ENCODE measurements around the gene FYN. TPM values are rescaled to one million over a fixed set of nuclear protein-coding genes. Genes with fewer than 3 reads are reported as not detected.

Gene FYN
- total RNA-seq, 2 donors from 2014 or later, result 287 to 304 TPM

- H3K36me3 Mint-ChIP-seq, result peaks cover 0 to 37% of the 10 kb centered on the region in 2 donors
Measured at GRCh38 chr6:111666847-111667246, 206.4 kb downstream of the FYN start.

DNA sequence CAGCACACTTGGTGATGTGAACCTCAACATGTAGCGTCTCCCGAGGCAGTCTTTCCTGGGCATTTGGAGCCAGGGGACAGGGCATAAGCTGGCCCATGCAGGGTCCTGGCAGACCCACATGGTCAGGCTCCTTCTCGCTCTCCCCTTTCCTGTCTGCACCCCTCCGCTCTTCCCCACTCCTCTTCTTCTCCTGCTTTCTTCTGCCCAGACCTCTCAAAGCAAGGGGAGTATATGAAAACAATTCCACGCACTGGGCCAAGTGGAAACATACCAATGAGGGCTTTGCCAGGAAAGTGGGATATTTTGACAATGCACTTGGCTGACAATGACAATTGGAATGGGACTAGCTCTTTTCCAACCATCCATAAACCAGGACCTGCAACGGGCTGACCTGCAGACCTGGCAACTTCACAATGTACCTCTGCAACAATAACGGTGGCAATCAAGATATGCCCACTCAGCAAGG, 208.7 kb downstream of the FYN start:
- no peak for ATAC-seq
- Mint-ChIP-seq H3K27ac (peak overlapping the region; percentile 56 to 79), H3K9me3 (no peaks in the 10 kb centered on the region), H3K36me3 (peaks cover 0 to 37% of the 10 kb centered on the region in 2 donors)
- DNase-seq (ENCODE audit: low spot score in 2 of 2), result no peak

More at GRCh38 chr6:111666847-111667246, 206.4 kb downstream of the FYN start:
- DNase-seq (ENCODE audit: low spot score in 2 of 2) (no peak), ATAC-seq (no peak)
- no peaks in the 10 kb centered on the region for H3K9me3 Mint-ChIP-seq
- peak overlapping the region; percentile 80 to 94 for H3K27ac Mint-ChIP-seq

DNA sequence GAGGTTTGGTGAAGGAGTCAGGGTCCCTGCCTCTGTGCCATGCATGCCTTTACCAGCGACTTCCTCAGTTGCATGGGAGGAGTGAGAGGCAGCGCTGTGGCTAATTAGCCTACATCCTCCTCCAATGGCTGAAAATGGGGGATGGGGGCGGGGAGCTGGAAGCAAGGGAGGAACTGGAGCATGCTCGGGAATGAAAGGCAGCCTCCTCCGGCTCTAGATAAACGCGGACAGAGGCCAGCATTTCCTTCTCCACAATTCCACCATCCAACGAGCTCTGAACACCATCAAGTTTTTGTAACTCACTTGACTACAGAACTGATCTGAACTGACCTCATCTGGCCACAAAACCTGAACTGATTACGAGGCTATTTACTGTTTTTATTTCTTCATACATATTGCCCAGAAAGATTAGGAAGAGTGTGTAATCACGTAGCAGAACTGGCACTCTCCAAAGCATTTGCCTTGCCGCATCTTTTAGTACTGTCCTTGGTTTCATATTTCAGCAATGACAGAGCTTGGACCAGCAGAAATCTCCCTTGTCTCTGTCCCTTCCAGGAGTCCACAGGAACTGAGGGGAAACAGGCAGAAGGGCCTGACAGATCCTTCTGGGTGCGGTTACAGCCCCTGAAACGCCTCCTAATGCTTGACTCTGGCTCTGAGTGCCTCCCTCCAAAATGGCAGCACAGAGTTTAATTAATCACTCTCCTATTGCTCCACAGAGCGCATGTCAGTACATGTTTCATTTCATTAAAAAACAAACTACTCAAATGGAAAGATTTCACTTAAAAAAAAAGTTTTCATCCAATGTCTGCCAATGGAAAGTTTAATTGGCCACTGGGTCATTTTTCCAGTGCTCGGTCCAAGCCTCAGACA, 209.3 kb downstream of the FYN start:
- DNase-seq (ENCODE audit: low spot score in 2 of 2) (no peak), ATAC-seq (peak in 1 of 2 donors; percentile 14)
- Mint-ChIP-seq H3K27ac (peak overlapping the region; percentile 56 to 79), H3K9me3 (no peaks in the 10 kb centered on the region), H3K36me3 (peaks cover 0 to 37% of the 10 kb centered on the region in 2 donors)

DNA sequence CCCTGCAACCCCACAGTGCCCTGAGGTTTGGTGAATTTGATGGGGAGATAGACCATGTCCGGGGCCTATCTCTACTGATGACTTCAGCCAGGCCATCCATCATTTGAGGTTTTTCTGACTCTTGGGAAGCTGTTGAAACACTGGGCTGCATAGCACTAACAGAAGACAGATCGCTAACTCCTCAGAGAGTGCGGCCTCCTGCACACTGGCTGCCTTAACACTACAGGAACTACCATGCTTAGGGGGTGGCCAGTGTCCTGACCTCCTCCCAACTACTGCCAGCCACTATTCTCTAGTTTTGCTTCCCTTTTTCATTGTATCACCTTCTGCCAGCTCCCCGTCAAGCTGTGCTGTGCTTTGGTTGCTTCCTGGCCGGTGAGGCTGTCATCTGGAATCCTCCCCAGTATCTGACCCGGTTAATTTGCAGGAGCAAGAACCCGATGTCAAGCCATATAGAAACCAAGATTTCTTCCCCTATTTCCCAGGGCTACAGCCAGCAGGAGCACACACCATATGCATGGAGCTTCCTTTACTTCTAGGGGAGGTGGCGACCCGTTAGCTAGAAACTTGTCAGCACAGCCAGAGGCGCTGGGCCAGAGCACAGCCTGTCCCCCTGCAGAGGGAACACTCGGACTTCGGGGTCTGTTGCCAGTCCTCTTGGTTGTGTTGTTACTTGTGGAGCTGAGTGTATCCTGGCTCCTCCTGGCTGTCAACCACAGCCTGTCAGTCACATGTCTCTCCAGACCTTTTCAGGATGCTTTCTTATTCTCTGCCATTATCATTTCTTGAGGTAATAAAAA, 210.3 kb downstream of the FYN start:
- ATAC-seq, result peak; percentile 19
- no peak for DNase-seq (ENCODE audit: low spot score in 2 of 2)
- H3K9me3 Mint-ChIP-seq, result no peaks in the 10 kb centered on the region
- peaks cover 0 to 30% of the 10 kb centered on the region in 2 donors for H3K36me3 Mint-ChIP-seq
- peak overlapping the region; percentile 56 to 79 for H3K27ac Mint-ChIP-seq

- Mint-ChIP-seq H3K36me3 (peaks cover 0 to 24% of the 10 kb centered on the region in 2 donors), H3K27ac (peak overlapping the region; percentile 51 to 79), H3K9me3 (no peaks in the 10 kb centered on the region)
- DNase-seq (ENCODE audit: low spot score in 2 of 2), result no peak
- no peak for ATAC-seq
Measured at GRCh38 chr6:111662072-111662793, 211.0 kb downstream of the FYN start.

GRCh38 chr6:111661541-111662061, 211.7 kb downstream of the FYN start:
- Mint-ChIP-seq H3K36me3 (peaks cover 0 to 18% of the 10 kb centered on the region in 2 donors), H3K27ac (peak overlapping the region; percentile 51 to 79), H3K9me3 (no peaks in the 10 kb centered on the region)
- DNase-seq (ENCODE audit: low spot score in 2 of 2) (no peak), ATAC-seq (no peak)

- no peak for ATAC-seq
- peak overlapping the region in 1 of 2 donors; percentile 76 for H3K27ac Mint-ChIP-seq
- peaks cover 0 to 18% of the 10 kb centered on the region in 2 donors for H3K36me3 Mint-ChIP-seq
- DNase-seq (ENCODE audit: low spot score in 2 of 2), result no peak
- no peaks in the 10 kb centered on the region for H3K9me3 Mint-ChIP-seq
Measured at GRCh38 chr6:111660531-111660930, 212.7 kb downstream of the FYN start.

GRCh38 chr6:111658462-111659154, 214.6 kb downstream of the FYN start:
- Mint-ChIP-seq H3K9me3 (no peaks in the 10 kb centered on the region), H3K27ac (no peak overlapping the region), H3K36me3 (peaks cover 0 to 5% of the 10 kb centered on the region in 2 donors)
- ATAC-seq, result no peak
- no peak for DNase-seq (ENCODE audit: low spot score in 2 of 2)

GRCh38 chr6:111657146-111657545, 216.1 kb downstream of the FYN start:
- H3K9me3 Mint-ChIP-seq, result no peaks in the 10 kb centered on the region
- DNase-seq (ENCODE audit: low spot score in 2 of 2) (no peak), ATAC-seq (no peak)
- peak overlapping the region in 1 of 2 donors; percentile 6 for H3K27ac Mint-ChIP-seq
- peaks cover 0 to 2% of the 10 kb centered on the region in 2 donors for H3K36me3 Mint-ChIP-seq

DNA sequence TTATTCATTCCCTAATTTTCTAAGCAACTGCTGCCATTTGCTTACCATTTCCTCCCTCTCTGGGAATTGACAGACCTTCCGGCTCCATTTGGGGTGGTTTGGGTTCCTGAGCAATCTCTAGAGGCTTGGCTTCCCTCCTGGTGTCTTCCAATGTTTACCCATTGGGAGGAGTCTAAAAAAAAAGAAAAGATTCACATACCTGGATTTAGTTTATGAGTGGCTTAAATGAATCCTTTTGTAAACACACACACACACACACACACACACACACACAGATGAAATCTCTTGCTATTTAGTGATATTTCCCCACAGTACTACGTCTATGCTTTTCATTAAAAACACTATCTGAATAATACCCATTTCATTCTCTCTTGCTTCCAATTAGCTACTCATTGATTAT, 219.3 kb downstream of the FYN start:
- H3K27ac Mint-ChIP-seq, result no peak overlapping the region
- H3K36me3 Mint-ChIP-seq, result peaks cover 0 to 5% of the 10 kb centered on the region in 2 donors
- no peak for ATAC-seq

DNA sequence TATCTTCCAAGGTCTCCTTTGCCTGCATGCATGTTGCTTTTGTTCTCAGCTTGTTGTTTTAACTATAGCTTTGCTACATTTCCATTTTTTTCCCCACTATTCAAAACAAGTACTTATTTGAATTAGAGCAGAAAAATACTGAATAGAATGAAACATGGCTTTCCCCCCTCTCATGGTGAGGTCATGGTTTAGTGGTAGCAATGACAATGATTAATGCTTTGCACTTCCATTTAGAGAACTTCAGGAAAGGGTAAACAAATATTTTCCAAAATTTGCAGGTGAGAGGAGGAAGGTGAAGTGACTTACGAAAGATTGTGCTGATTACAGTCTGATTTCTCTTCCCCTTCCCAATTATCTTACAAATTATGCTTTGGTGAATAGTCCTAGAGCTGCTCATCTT, 219.8 kb downstream of the FYN start:
- DNase-seq (ENCODE audit: low spot score in 2 of 2), result no peak
- H3K9me3 Mint-ChIP-seq, result no peaks in the 10 kb centered on the region
- peaks cover 0 to 5% of the 10 kb centered on the region in 2 donors for H3K36me3 Mint-ChIP-seq
- no peak overlapping the region for H3K27ac Mint-ChIP-seq
- ATAC-seq, result no peak

More for the DNA sequence above, 219.3 kb downstream of the FYN start:
- H3K9me3 Mint-ChIP-seq, result no peaks in the 10 kb centered on the region
- DNase-seq (ENCODE audit: low spot score in 2 of 2), result no peak

GRCh38 chr6:111652156-111652555, 221.1 kb downstream of the FYN start:
- ATAC-seq, result no peak
- peaks cover 0 to 5% of the 10 kb centered on the region in 2 donors for H3K36me3 Mint-ChIP-seq

DNA sequence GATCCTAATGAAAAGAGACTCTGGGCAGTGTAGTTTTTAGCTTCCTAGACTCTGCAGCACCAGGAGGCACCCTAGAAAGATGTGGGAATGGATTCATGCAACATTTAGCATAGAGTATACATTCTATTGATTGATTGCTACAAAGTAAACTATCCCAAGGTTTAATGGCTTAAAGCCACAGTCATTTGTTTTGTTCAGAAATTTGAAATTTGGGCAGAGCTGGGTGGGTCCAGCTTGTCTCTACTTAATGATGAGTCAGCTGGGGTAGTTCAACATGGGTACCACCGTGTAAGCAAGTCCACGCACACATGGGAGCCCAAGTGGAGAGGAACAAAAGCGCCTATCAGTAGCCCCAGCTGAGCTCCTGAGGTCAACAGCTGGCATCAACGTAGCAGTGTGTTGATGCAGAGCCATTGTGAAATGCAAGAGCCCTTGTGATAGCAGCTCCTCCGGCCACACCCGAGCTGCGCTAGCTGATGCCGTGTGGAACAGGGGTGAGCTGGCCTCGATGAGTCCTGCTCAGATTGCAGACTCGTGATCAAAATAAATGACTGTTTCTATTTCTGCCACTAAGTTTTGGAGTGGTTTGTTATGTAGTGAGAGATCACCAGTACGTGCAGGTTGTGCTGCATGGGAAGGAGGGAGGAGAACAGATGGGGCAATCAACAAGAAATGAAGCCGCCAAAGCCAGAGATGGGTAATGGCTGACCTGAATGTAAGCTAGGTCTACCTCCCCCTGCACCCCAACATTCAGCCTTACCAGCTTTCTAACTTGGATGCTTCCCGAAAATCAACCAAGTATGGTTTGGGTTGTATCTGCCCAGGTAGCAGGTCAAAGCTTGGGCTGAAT, 221.8 kb downstream of the FYN start:
- H3K27ac Mint-ChIP-seq, result no peak overlapping the region
- no peaks in the 10 kb centered on the region for H3K9me3 Mint-ChIP-seq
- DNase-seq (ENCODE audit: low spot score in 2 of 2), result no peak
- H3K36me3 Mint-ChIP-seq, result peaks cover 0 to 5% of the 10 kb centered on the region in 2 donors
- ATAC-seq, result no peak

More at GRCh38 chr6:111652156-111652555, 221.1 kb downstream of the FYN start:
- Mint-ChIP-seq H3K9me3 (no peaks in the 10 kb centered on the region), H3K27ac (no peak overlapping the region)
- DNase-seq (ENCODE audit: low spot score in 2 of 2), result no peak

- H3K27ac Mint-ChIP-seq, result no peak overlapping the region
- peaks cover 0 to 5% of the 10 kb centered on the region in 2 donors for H3K36me3 Mint-ChIP-seq
- no peaks in the 10 kb centered on the region for H3K9me3 Mint-ChIP-seq
- ATAC-seq (no peak), DNase-seq (ENCODE audit: low spot score in 2 of 2) (no peak)
Measured at GRCh38 chr6:111650049-111650448, 223.2 kb downstream of the FYN start.

- no peaks in the 10 kb centered on the region for H3K9me3 Mint-ChIP-seq
- ATAC-seq, result no peak
Measured at GRCh38 chr6:111648100-111648499, 225.2 kb downstream of the FYN start.

More at GRCh38 chr6:111648100-111648499, 225.2 kb downstream of the FYN start:
- Mint-ChIP-seq H3K36me3 (peaks cover 0 to 5% of the 10 kb centered on the region in 2 donors), H3K27ac (peak overlapping the region in 1 of 2 donors; percentile 84)
- no peak for DNase-seq (ENCODE audit: low spot score in 2 of 2)

Data from activated naive CD4-positive, alpha-beta T cell treated with anti-CD3 and anti-CD28 coated beads, Interleukin-2, amount 50 U/mL, for 72 hours (primary cell).